ENCODE results near the gene DEPDC5.

The DEPDC5 gene

DNA sequence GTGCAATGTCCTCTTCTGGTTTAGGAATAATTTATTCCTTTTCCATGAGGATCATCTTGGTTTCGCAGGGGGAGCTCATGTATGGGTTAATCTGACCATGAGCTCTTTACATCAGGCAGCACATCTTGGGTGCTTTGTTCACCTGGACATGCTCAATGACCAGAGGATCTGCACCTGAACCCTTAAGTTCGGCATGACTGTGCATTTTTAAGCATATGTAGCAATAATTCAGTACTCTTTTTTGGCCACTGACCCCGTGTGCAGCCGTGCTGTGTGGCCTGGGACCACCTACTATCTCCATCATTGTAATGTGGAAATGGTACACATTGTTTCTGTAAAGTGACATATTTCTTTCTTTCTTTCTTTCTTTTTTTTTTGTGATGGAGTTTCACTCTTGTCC lies 62.9 kb downstream of the DEPDC5 start:
- no peak for DNase-seq

DNA sequence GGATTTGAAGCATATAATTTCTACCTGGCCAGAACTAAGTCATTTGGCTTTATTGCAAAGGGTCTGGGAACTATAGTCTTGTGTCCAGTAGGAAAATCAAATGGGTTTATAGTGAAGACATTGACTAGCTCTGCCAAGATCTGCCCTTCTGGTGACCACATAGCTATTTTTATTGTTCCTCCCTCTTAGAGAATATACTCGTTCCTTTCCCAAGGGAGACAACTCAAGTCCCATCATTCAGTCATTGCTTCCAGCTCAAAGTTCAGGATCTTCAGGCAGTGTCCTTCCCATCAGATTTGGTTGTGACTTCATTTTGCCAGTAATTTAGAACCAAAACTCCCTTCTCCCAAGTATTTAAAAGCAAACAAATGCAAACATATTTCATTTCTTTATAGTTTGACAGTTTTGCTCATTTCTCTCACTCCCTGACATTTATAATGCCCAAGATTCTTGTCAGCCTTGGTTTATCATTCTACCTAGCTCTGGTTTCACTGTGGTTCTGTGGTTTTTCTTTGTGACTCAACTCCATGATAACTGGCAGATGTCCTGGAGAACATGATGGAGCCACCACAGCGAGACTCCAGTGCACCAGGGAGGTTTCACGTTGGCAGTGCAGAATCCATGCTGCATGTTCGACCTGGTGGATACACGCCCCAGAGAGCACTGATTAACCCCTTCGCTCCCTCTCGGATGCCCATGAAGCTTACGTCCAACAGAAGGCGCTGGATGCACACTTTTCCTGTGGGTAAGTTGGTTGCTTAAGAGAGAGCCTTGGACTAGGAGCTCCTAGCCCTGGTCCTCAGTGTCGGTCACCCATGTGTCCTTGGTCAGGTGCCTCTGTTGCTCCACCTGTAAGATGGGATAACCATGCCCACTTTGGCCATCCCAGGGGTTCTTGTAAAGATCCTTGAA lies 64.9 kb downstream of the DEPDC5 start:
- no peak for DNase-seq

DNA sequence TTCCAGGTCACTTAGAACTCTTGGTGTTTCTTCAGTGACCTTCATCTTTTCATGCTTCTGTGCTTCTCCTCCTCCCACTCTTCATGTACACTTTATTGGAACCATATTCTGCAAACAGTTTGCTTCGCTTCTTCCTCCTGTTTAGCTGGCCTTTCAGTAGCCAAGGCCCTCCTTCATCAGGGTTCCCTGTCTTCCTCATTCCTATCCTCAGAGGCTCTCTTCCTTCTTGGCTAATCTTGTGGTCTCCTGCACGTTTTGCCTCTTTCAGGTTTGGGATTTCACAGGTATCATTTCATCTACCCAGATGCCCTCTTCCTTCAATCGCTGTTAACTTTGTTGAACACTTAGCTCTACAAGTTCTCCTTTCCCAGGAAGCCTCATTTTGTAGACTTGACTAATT lies 66.8 kb downstream of the DEPDC5 start:
- DNase-seq, result no peak

DNA sequence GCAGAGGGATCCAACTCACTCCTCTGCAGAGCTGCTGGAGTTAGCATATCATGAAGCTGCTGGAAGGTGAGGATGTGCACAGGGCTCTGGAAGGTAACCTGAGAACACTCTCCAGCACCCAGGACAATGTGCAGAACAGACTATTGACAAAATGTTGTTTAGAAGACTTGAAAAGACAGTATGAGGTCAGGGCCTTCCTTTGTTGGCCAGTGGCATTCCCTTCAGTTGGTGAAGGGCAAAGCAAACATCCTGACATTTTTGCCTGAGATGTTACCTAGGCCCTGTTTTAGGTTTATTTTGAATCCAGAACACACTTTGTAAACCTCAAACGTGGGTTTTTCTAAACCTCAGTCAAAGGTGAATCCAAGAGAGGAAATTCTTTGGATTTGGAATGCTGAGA lies 67.8 kb downstream of the DEPDC5 start:
- DNase-seq, result no peak

DNA sequence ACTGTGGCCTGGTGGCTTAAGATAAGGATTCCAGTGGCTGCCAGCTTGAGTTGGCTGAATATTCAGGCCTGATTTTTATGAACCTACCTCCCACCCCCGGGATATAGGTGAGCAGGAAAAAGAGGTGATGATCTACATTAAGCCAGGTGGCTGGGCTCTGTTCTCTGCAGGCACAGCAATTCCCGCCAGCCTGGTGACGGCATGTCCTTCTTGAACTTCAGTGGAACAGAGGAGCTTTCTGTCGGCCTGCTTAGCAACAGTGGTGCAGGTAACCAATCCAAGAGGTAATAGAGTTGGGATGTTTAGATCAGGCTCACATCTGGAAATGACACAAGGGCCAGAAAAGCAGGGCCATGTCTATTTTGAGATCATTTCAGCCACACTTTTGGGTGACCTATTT lies 68.7 kb downstream of the DEPDC5 start:
- no peak for DNase-seq

DNA sequence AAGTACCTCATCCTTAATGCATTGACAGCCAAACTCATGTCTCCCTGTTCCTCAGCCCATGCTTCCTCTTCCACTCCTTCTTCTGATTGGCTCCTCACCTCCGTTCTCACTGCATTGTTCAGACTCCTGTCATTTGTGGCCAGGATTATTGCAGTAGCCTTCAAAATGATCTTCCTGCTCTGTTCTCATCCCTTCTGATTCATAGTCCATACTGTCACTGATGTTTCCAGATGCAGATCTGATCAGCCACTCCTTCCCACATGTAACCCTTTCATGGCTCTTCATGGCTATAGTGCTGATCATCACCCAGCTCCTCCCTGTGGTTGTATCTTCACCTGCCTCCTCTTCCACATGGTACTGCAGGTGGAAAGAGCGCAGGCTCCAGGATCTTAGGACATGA lies 71.7 kb downstream of the DEPDC5 start:
- DNase-seq, result no peak

DNA sequence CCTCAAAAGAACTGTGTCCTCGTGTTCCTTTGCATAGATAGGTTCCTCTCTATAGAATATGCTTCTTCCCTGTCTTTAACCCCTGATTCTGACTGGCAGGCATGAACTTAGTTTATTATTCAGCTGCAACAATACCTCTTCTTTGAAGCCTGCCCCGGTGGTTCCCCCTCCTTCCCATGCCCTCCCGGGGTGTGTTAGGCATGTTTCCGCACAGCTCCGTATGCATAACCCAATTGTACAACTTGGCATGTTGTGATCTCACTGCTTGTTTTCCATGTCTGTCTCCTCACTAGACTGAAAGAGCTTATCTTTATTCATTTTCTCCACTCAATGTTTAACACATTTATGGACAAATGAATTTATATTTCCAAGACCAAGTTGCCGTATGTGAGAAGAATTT lies 72.6 kb downstream of the DEPDC5 start:
- DNase-seq, result no peak

DNA sequence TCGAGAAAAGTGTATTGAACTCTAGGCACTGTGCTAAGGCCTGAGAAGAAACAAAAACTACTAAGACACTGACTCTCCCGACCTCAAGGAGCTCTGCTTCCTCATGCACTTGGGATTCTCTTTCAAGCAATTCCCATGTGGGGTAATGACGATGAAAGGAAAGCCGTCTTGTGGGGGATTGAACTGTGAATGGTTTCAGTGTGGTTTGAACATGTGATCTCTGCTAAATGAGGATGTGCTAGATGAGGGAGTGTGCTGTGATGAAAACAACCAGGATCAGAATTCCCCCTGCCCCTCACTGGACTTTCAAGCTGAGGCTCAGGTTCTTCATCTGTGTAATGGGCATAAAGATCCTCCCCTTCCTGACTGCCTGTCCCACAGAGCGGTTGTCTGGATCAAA lies 74.9 kb downstream of the DEPDC5 start:
- DNase-seq, result no peak

DNA sequence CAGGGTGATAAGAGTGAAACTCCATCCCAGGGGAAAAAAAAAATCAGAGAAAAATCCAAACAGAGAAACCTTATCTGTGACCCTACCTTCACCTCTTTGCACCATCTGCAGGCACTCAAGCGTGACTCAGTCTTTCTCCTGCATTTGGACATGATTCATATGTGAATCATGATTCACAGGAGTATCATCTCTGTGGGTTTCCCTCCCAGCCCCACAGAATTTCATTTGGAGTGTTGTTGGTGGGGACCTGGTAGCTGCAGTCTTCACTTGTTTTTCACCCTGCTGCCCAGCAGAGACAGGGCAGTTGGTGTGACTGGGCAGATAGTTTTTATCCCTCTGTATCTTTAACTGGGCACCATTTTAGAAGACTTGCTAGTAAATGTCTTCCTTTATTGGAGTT lies 75.7 kb downstream of the DEPDC5 start:
- DNase-seq, result no peak

DNA sequence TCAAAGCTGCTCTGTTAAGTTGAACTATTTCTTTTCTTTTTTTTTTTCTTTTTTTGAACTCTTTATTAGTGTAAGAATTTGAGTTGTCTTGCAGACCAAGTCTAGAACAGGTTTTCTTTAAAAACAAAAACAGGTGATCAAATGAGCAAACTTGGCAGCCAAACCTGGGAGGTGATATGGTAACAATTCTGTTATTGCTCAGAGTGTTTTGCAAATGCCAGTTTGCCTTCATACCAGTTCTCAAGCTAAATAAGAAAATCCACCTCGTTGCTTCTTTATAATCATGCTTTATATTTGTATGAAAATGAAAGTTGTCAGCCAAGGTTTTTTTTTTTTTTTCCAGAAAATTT lies 76.9 kb downstream of the DEPDC5 start:
- DNase-seq, result no peak

DNA sequence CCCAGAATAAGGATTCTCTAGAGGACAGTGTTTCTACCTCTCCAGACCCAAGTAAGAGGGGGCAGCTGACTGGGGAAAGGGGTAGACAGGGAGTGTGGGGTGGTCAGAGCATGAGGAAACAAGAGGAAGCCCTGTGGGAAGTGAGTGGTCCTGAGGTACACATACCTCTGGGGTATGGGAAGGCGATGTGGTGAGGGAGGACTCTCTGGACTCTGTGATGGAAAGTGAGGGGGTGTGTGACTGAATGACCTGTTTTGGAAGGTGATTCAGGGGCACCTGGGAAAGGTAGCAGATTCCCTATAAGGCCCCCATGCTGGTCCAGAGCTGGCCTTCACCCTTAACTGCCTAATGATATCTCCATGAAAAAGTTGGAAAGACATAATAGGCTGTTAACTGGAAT lies 80.1 kb downstream of the DEPDC5 start:
- no peak for DNase-seq

DNA sequence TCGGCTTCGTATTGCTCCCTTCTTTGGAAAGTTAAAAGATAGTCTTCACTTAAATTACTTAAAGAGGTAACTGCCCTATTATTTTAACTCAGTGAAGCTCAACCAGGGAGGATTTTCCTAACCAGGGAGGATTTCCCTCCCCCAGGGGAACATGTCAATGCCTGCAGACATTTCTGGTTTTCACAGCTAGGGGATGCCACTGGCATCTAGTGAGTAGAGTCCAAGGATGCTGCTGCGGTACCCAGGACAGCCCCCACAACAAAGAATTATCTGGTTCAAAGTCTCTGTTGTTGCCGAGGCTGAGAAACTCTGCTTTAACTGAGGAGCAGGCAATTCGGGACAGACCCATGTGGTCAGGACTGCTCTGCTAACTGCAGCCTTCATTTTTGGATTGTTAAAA lies 82.2 kb downstream of the DEPDC5 start:
- no peak for DNase-seq

DNA sequence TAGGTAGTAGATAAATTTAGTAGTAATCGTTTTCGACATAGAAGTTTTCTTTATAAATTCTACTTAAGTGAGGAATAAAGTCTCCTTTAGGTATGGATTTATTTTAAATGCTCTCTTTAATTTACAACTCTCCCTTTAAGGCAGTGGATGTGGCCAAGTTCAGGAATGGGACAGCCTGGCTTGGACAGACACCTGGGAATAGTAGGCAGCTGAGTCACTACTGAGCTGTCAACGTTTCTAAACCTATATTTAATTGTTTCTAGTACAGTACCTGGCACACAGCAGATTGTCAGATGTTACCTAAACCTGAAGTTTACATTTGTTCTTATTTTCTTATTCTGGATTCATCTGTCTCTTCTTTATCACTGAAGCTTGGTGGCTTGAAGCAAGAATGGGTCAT lies 85.1 kb downstream of the DEPDC5 start:
- no peak for DNase-seq

DNA sequence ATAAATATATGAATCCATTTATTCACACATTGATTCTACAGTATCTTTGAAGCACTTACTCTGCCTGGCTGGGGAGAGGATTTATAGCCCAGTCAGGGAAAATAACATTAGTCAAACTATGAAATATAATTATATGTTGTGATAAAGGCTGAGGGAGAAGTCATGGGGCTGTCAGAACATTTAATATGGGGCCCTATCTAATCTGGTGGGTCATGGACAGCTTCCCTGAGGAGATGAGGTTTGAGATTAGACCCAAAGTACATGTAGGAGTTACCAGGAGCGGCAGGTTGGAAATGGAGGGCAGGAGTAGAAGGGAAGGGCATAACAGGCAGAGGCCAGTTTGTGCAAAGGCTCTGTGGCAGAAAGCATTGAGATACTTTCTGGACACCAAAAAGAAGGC lies 86.2 kb downstream of the DEPDC5 start:
- no peak for DNase-seq

DNA sequence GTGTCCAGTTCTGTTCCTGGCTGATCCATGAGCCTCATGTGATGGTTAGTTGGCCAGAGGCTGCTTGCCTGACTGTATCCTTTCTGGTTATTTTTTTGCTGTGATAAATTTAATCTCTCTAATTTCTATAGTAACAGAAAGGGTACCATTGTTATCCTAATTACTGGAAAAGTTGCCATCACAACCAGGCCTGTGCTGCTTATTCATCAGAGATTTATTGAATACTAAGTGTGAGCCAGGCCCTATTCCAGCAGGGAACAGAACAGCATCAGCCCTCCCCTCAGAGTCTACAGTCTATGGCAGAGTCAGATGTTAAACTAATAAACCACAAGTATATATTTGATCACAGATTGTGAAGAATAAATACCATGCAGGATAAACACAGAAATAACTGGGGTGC lies 86.8 kb downstream of the DEPDC5 start:
- DNase-seq, result no peak

DNA sequence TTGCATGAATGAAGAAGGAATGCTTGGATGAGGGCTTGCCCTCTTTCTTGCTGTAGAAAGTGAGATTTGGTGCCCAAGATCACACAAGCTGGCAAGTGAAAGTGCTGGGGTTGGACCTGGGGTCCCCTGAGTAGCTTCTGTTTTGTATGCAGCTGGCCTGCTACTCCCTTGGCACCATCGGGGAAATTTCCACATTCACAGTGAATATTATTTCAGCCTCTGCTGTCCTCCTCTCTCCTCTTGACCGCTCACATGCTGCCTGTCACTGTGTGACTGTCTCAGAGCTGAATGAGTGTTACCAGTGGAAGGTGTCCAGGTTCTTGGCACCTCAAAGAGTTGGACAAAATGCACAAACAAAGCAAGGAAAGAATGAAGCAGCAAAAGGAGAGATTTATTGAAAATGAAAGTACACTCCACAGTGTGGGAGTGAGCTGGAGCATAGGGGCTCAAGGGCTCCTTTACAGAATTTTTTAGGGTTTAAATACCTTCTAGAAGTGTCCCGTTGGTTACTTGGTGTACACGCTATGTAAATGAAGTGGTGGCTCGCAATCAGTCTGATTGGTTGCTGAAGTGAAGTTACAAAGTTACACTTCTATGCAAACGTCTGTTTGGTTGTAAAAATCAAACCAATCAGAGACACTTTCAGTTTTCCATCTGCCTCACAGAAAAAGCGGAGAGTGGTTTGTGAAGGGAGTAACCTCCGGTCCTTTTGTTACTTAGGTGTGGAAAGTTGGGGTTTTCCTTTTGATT lies 87.4 kb downstream of the DEPDC5 start:
- DNase-seq, result no peak

DNA sequence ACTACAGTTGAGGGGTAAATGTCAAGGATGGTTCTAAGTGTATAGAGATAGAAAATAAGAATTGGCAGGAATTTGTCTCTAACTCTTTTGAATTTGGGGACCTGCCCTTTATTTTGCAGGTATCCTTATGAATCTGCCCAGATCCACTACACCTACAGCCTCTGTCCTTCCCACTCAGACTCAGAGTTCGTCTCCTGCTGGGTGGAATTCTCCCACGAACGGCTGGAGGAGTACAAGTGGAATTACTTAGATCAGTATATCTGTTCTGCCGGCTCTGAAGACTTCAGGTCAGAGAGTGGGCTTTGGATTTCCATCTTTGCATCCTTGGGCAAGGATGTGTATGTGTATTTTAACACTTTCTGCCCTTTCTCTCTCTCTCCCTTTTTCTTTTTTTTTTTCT lies 89.7 kb downstream of the DEPDC5 start:
- DNase-seq, result no peak

DNA sequence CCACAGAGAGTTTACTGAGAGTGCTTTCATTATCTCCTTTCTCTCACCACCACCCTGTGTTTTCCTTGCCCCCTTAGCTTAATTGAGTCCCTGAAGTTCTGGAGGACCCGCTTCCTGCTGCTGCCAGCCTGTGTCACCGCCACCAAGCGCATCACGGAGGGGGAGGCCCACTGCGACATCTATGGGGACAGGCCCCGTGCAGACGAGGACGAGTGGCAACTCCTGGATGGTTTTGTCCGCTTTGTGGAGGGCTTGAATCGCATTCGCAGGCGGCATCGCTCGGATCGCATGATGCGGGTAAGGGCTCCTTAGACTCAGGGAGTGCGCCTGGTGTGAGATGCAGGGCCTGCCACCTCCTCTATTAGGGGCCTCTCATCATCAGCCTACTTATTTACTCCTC lies 91.1 kb downstream of the DEPDC5 start:
- no peak for DNase-seq

DNA sequence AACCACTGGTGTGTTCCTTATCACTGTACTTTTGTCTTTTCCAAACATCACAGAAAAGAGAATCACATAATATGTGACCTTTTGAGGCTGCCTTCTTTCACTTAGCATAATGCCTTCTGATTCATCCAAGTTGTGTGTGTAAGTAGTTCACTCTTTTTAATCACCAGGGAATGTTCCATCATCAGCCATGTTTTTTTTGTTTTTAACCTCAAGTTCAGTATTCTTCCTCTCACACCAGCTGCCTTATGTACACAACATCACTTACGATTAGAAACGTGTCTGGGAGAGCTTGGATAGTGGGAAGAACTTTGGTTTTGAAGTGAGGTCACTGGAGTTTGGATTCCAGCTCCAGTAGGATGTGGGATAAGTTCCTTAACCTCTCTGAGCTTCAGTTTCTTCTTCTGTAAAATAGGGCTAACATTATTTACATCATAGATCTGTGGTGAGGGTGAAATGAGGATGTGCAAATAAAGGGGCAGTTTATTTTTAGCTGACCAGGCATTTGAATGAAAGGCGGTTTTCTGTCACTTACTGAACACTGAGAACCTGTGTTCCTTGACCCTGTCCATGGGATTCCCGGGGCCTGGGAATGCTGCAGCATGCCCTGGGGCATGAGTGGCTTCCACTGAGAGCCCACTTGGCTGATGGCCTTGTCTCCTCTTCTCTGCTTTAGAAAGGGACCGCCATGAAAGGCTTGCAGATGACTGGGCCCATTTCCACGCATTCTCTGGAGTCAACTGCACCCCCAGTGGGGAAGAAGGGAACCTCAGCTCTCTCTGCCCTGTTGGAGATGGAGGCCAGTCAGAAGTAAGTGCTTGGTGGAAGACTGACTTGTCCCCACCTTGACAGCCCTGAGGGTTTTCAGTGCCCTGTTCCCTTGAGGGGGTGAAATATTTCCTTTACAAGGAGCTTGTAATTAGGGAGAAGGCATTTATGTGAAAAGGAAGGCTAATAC lies 92.6 kb downstream of the DEPDC5 start:
- DNase-seq, result no peak

DNA sequence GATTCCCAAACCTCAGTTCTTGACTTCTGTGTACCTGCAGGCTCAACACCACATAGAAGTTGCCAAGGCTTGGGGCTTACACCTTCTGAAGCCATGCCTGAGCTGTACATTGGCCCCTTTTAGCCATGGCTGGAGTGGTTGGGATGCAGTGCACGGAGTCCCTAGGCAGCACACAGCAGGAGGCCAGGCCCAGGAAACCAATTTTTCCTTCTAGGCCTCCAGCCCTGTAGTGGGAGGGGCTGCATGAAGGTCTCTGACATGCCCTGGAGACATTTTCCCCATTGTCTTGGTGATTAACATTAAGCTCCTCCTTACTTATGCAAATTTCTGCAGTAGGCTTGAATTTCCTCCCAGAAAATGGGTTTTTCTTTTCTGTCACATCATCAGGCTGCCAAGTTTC lies 94.6 kb downstream of the DEPDC5 start:
- no peak for DNase-seq

DNA sequence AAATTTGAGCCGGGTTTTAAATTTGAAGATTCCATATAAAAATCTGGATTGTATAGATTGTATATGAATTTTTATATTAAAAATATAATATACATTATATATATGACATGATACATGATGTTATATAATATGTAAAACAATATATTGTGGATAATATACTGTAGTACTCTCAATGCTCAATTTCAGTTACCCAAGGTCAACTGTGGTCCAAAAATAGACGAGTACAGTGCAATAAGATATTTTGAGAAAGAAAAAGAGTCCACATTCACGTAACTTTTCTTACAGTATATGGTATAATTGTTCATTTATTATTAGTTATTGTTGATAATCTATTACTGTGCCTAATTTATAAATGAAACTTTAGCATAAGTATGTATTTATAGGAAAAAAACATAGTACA lies 96.3 kb downstream of the DEPDC5 start:
- DNase-seq, result no peak

DNA sequence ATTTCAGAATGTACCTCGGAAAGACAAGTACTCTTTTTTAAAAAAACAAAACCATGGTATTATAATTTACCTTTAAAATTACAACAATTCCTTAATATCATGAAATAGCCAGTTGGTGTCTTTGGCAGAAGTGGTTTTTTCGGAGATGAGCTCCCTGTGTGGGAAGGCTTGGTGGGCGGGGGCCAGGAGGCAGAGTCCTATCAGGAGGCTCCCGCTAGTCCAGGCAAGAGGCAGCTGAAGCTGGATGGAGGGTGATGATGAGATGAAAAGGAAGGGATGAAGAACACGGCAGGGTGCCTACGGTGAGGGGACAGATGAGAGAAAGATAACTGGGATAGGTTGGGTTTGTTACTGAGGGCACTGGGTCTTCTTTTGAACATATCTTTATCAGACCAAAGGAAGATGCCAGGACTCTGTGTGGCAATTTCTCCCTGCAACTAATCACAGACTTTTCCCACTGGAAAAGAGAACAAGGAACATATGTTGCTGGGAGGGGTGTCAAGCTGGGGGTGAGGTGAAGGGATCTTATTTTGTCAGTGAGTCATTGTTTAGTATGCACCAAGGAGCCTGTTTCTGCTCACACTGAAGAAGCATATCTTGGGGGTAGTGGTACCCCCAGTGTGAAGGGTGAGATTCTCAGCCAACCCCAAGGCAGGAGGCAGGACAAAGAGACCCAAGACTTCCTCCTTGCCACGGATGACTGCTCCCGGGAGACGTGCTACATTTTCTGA lies 99.0 kb downstream of the DEPDC5 start:
- DNase-seq, result no peak

All from NCI-H748 treated with DMSO at 0.1 percent for 48 hours (cell line).